ENCODE results near the gene DDX41. TPM values are rescaled to one million over a fixed set of nuclear protein-coding genes. Genes with fewer than 3 reads are reported as not detected.
"Not testable (repeated sequence)": the region's sequence is repeated elsewhere in the genome, so short reads cannot be mapped to it uniquely, and the experiment has no call there.

Gene DDX41
- total RNA-seq, 2 donors from 2014 or later = 53.7 to 138 TPM

DNA sequence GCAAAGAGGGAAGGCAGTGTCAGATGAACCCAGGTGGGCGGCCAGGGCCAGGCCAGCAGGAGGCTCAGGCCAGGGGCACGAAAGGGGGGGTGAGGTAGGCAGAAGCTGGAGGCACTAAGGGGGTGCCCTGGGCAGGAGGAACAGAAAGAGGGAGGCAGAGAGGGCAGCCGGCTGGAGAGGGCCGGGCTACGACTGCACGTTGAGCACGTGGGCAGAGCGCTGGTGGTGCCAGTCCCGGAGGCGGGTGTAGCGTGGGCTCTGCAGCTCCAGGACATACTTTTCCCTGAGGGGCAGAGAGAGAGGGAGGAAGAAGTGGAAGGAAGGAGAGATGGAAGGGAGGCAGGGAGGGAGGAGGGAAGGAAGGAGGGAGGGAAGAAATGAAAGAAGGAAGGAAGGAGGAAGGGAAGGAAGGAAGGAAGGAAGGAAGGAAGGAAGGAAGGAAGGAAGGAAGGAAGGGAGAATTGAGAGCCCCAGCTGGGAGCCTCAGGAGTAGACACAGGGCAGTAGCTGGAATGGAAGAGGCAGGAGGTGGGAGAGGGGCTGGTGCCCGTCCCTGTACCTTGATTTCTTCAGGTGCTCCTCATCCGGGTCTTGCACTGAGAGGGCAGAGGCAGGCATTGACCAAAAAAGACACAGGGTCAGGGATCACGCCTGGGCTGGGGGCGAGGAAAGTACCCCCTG is 26.3 kb downstream of the DDX41 start:
- Histone ChIP-seq H3K27me3 (replicated peaks; ENCODE audit: insufficient read depth) (no peaks in the 10 kb centered on the region), H3K36me3 (peaks cover 74% of the 10 kb centered on the region), H3K4me3 (peak overlapping the region; percentile 90), H3K9me3 (no peaks in the 10 kb centered on the region), H3K27ac (peak overlapping the region; percentile 77 to 100), H3K4me1 (ENCODE audit: control insufficient read depth in 1 of 2, low read depth in 2 of 2) (peaks cover 48 to 95% of the 10 kb centered on the region in 2 donors)
- DNase-seq (ENCODE audit: low spot score) (no peak), ATAC-seq (ENCODE audit: insufficient number of reproducible peaks, low FRiP score, low read depth) (no peak)
- TF ChIP-seq, protein P1, sequence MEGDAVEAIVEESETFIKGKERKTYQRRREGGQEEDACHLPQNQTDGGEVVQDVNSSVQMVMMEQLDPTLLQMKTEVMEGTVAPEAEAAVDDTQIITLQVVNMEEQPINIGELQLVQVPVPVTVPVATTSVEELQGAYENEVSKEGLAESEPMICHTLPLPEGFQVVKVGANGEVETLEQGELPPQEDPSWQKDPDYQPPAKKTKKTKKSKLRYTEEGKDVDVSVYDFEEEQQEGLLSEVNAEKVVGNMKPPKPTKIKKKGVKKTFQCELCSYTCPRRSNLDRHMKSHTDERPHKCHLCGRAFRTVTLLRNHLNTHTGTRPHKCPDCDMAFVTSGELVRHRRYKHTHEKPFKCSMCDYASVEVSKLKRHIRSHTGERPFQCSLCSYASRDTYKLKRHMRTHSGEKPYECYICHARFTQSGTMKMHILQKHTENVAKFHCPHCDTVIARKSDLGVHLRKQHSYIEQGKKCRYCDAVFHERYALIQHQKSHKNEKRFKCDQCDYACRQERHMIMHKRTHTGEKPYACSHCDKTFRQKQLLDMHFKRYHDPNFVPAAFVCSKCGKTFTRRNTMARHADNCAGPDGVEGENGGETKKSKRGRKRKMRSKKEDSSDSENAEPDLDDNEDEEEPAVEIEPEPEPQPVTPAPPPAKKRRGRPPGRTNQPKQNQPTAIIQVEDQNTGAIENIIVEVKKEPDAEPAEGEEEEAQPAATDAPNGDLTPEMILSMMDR (IDR thresholded peaks at IDR 0.05) = no peak

DNA sequence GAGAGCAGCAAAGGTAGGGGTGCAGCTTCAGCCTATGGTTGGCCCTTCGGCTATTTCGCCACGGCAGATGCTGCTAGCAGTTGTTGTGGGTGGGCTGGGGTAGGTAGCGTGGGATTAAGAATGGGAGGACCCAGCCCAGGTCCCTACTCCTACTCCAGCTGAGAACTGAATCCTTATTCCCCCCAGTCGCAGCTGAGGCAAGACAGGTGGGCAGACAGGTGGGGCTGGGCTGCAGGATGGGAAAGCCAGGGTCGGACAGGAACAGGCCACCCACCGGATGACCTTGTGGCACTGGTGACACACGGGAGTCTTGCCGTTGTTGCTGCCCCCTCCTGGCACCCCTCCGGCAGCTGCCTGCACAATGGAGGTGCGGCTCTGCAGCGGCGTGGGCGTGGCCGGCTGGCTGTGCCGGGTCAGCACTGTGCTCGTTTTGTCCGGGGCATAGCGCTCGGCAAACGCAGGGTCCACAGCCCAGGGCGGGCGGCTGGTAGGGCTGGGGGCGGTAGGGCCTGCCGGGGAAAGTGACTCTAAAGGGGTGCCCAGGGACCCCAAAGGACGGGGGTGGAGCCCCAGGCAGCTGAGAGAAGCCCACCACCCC is 27.5 kb downstream of the DDX41 start:
- H3K36me3 ChIP-seq = peaks cover 84% of the 10 kb centered on the region
- ATAC-seq (ENCODE audit: insufficient number of reproducible peaks, low FRiP score, low read depth) (no peak), DNase-seq (ENCODE audit: low spot score) (no peak)
- H3K9me3 ChIP-seq = no peaks in the 10 kb centered on the region
- no peaks in the 10 kb centered on the region for H3K27me3 ChIP-seq (replicated peaks; ENCODE audit: insufficient read depth)
- peak overlapping the region; percentile 77 to 100 for H3K27ac ChIP-seq
- H3K4me1 ChIP-seq (ENCODE audit: control insufficient read depth in 1 of 2, low read depth in 2 of 2) = peaks cover 38 to 95% of the 10 kb centered on the region in 2 donors
- no peak overlapping the region for H3K4me3 ChIP-seq
- TF ChIP-seq, protein P1 (IDR thresholded peaks at IDR 0.05) = no peak

DNA sequence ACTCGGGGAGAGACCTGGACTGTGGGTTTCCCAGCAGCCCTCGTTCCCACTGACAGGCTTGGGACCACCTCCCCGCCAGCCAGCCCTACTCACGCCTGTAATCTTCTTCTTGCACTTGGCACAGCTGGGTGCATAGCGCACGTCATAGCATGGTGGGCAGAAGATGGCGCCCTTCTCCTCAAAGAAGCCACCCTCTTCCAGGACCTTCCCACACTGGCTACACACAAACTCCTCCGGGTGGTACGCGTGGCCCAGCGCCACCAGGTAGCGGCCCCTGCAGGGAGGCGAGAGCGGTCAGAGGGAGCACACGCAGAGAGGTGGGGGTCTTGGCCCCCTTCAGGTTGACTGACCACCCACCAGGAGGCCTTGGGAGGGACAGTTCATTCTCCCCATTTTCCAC is 28.8 kb downstream of the DDX41 start:
- no peak for DNase-seq (ENCODE audit: low spot score)
- Histone ChIP-seq H3K4me1 (ENCODE audit: control insufficient read depth in 1 of 2, low read depth in 2 of 2) (peaks cover 25 to 95% of the 10 kb centered on the region in 2 donors), H3K27me3 (replicated peaks; ENCODE audit: insufficient read depth) (no peaks in the 10 kb centered on the region), H3K27ac (peak overlapping the region; percentile 19 to 58), H3K9me3 (no peaks in the 10 kb centered on the region), H3K4me3 (no peak overlapping the region), H3K36me3 (peaks cover 87% of the 10 kb centered on the region)
- TF ChIP-seq, protein P1 (IDR thresholded peaks at IDR 0.05) = no peak
- ATAC-seq (ENCODE audit: insufficient number of reproducible peaks, low FRiP score, low read depth) = no peak

DNA sequence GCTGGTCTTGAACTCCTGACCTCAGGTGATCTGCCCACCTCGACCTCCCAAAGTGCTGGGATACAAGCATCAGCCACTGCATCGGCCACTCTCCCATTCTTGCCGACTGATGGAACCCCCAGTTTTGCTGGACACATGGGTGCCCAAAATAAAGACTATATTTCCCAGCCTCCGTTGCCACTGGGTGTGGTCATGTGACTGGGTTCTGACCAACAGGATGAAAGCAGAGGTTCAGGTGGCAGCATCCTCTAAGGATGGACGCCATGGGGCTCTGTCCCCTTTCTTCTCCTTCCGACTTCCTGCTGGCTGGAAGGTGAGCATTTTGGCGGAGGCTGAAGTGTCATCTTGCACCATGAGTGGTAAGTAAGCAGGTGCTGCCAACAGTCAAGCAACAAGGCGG is 29.6 kb downstream of the DDX41 start:
- peak overlapping the region in 1 of 2 donors; percentile 58 for H3K27ac ChIP-seq

DNA sequence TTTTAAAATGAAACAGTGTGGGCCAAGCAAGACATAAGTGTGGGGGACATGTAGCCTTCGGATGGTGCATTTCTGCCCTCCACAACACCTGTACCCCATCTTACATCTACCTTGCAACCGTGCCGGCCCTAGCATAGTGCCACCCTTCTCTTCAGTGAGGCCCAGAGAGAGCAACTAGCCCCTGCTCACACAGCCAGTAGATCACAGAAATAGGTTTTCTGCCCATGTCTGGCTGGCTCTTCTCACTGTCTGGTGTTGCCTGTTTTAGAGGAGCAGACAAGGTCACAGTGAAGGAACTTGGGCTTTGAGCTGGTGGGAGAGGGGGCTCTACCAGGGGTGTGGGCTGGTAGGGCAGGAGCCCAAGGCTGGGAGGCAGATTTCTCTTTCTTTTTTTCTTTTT is 30.5 kb downstream of the DDX41 start:
- Histone ChIP-seq H3K4me1 (ENCODE audit: control insufficient read depth in 1 of 2, low read depth in 2 of 2) (peaks cover 15 to 93% of the 10 kb centered on the region in 2 donors), H3K36me3 (peaks cover 78% of the 10 kb centered on the region), H3K4me3 (no peak overlapping the region), H3K27me3 (replicated peaks; ENCODE audit: insufficient read depth) (no peaks in the 10 kb centered on the region), H3K27ac (peak overlapping the region in 1 of 2 donors; percentile 58), H3K9me3 (no peaks in the 10 kb centered on the region)
- no peak for DNase-seq (ENCODE audit: low spot score)
- TF ChIP-seq, protein P1 (IDR thresholded peaks at IDR 0.05) = no peak
- no peak for ATAC-seq (ENCODE audit: insufficient number of reproducible peaks, low FRiP score, low read depth)

More for the DNA sequence above, 29.6 kb downstream of the DDX41 start:
- DNase-seq (ENCODE audit: low spot score) = no peak
- peaks cover 17 to 92% of the 10 kb centered on the region in 2 donors for H3K4me1 ChIP-seq (ENCODE audit: control insufficient read depth in 1 of 2, low read depth in 2 of 2)
- H3K27me3 ChIP-seq (replicated peaks; ENCODE audit: insufficient read depth) = no peaks in the 10 kb centered on the region
- TF ChIP-seq, protein P1 (IDR thresholded peaks at IDR 0.05) = no peak
- H3K9me3 ChIP-seq = no peaks in the 10 kb centered on the region
- no peak overlapping the region for H3K4me3 ChIP-seq
- no peak for ATAC-seq (ENCODE audit: insufficient number of reproducible peaks, low FRiP score, low read depth)
- peaks cover 80% of the 10 kb centered on the region for H3K36me3 ChIP-seq

DNA sequence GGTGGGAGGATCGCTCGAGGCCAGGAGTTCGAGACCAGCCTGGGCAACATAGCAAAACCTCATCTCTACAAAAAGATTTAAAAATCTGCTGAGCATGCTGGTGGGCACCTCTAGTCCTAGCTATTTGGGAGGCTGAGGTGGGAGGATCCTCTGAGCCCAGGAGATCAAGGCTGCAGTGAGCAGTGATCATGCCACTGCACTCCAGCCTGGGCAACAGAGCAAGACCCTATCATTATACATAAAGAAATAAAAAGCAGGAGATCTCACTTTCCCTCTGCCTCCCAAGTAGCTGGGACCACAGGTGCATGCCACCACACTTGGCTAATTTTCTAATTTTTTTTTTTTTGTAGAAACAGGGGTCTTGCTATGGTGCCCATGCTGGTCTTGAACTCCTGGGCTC is 31.0 kb downstream of the DDX41 start:
- not testable (repeated sequence) for ATAC-seq (ENCODE audit: insufficient number of reproducible peaks, low FRiP score, low read depth); H3K27me3 ChIP-seq (replicated peaks; ENCODE audit: insufficient read depth); DNase-seq (ENCODE audit: low spot score); H3K9me3 ChIP-seq; H3K4me3 ChIP-seq
- H3K36me3 ChIP-seq = peaks cover 73% of the 10 kb centered on the region
- peaks cover 10 to 92% of the 10 kb centered on the region in 2 donors for H3K4me1 ChIP-seq (ENCODE audit: control insufficient read depth in 1 of 2, low read depth in 2 of 2)
- H3K27ac ChIP-seq = peak overlapping the region; percentile 51 to 70
